LNCAP (cell line): Measurements from ENCODE around the gene LRRC9.

Source experiments
- TF ChIP-seq, protein P1 (sequence below): fragments of 450-650 bp; IDR thresholded peaks from 2 replicates; pipeline ENCODE4 v1.5.1; 2017; ENCODE audit warnings: mild to moderate bottlenecking

Gene LRRC9

DNA sequence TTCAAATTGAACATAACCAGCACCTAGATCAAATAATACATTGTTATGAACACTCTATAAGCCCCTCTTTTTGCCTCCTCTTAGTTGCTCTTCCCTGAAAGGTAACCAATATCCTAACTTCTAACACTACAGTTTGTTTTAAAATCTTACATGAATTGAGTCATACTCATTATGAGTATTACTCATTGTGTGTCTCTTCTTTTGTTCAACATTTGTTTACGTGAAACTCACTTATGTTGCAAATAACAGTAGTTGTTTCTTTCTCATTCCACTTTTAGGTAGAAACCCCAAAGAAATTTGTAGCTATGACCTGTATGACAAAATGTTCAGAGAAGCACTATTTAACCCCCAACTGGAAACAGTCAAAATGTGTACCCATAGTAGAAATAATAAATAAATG lies 6.6 kb downstream of the LRRC9 start:
- TF ChIP-seq, protein P1, sequence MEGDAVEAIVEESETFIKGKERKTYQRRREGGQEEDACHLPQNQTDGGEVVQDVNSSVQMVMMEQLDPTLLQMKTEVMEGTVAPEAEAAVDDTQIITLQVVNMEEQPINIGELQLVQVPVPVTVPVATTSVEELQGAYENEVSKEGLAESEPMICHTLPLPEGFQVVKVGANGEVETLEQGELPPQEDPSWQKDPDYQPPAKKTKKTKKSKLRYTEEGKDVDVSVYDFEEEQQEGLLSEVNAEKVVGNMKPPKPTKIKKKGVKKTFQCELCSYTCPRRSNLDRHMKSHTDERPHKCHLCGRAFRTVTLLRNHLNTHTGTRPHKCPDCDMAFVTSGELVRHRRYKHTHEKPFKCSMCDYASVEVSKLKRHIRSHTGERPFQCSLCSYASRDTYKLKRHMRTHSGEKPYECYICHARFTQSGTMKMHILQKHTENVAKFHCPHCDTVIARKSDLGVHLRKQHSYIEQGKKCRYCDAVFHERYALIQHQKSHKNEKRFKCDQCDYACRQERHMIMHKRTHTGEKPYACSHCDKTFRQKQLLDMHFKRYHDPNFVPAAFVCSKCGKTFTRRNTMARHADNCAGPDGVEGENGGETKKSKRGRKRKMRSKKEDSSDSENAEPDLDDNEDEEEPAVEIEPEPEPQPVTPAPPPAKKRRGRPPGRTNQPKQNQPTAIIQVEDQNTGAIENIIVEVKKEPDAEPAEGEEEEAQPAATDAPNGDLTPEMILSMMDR, result no peak

GRCh38 chr14:59931237-59931636 lies 11.3 kb downstream of the LRRC9 start:
- TF ChIP-seq, protein P1, result no peak

- TF ChIP-seq, protein P1, result no peak
Measured at GRCh38 chr14:59936145-59936544, 16.2 kb downstream of the LRRC9 start.

DNA sequence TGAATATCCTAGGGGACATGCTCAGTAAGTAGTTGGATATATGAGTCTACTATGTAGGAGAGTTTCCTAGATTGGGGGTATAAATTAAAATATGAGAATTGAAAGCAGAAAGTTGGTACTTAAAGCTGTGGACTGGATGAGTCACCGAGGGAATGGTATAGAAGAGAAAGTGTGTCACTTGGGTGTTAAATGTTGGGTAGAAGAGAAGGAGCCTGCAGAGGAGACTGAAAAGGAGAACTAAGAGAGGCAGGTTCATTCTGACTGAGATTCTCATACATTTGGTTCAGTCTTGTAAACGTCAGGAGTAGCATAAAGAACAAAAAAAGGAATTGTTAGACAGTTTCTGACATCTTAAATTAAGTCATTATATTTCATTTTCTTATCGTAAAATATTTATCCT lies 19.9 kb downstream of the LRRC9 start:
- TF ChIP-seq, protein P1, result no peak

- TF ChIP-seq, protein P1, result peak; percentile 41
Measured at GRCh38 chr14:59944909-59945308, 25.0 kb downstream of the LRRC9 start.

- TF ChIP-seq, protein P1, result no peak
Measured at GRCh38 chr14:59959668-59960067, 39.7 kb downstream of the LRRC9 start.

DNA sequence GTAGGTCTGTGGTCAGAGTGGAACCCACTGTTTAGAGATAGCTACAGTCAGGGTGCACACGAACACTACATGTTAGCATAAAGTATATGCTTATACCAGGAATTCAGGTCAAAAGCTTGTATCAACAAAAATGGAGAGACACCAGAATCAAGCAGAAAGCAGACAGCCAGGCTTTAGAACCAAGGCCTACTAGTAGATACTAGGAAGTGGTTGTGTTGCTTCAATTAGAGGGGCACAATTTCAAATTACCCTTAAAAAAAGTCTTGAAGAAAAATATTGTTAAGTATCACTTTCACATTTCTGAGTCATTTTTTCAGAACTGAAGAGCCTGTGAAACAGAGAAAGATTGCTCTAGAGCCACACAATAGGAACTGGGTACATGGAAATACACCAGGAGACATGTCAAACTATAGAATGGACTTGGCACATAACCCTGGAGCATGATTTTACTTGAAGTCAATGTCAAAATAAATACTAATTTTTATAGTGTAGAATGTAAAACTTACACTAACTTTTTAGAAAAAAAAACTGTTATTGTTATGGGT lies 41.6 kb downstream of the LRRC9 start:
- TF ChIP-seq, protein P1, result no peak
